Osteocyte (in vitro differentiated cells): Measurements from ENCODE around the gene WBP2. TPM values are rescaled to one million over a fixed set of nuclear protein-coding genes. Genes with fewer than 3 reads are reported as not detected.

Source experiments
- DNase-seq: peaks from one replicate; pipeline ENCODE4 v3.0.0; 2021; ENCODE audit warnings: mixed read lengths; ENCODE audit not compliant: unreplicated experiment; ENCODE audit errors: extremely low spot score
- H3K27ac Mint-ChIP-seq: one replicate; pipeline ENCODE4 v1.8.0; 2021; ENCODE audit warnings: mild to moderate bottlenecking, mixed read lengths; ENCODE audit not compliant: unreplicated experiment
- H3K27me3 Mint-ChIP-seq: one replicate; pipeline ENCODE4 v1.8.0; 2021; ENCODE audit warnings: mixed read lengths; ENCODE audit not compliant: unreplicated experiment
- H3K36me3 Mint-ChIP-seq: one replicate; pipeline ENCODE4 v1.8.0; 2021; ENCODE audit warnings: mixed read lengths; ENCODE audit not compliant: unreplicated experiment
- H3K4me1 Mint-ChIP-seq: one replicate; pipeline ENCODE4 v1.8.0; 2021; ENCODE audit warnings: mixed read lengths; ENCODE audit not compliant: unreplicated experiment
- H3K4me3 Mint-ChIP-seq: one replicate; pipeline ENCODE4 v1.8.0; 2021; ENCODE audit warnings: mild to moderate bottlenecking, moderate library complexity, mixed read lengths; ENCODE audit not compliant: unreplicated experiment
- H3K9me3 Mint-ChIP-seq: one replicate; pipeline ENCODE4 v1.8.0; 2021; ENCODE audit warnings: mixed read lengths; ENCODE audit not compliant: unreplicated experiment
- total RNA-seq: library from RNA; stranded (reverse); gene quantifications from 2 replicates; pipeline ENCODE4 v1.2.1, GENCODE V29; 2021
- TF ChIP-seq, protein P1 (sequence below): fragments of 200-600 bp; sonication (generic); IDR thresholded peaks from 2 replicates; pipeline ENCODE4 v1.5.0; 2021; ENCODE audit warnings: antibody characterized with exemption, mild to moderate bottlenecking, moderate library complexity

Gene WBP2
- total RNA-seq, 1 donor from 2014 or later = 88.2 TPM

GRCh38 chr17:75849724-75850123 lies 5.4 kb downstream of the WBP2 start:
- H3K27me3 Mint-ChIP-seq = no peaks in the 10 kb centered on the region
- TF ChIP-seq, protein P1, sequence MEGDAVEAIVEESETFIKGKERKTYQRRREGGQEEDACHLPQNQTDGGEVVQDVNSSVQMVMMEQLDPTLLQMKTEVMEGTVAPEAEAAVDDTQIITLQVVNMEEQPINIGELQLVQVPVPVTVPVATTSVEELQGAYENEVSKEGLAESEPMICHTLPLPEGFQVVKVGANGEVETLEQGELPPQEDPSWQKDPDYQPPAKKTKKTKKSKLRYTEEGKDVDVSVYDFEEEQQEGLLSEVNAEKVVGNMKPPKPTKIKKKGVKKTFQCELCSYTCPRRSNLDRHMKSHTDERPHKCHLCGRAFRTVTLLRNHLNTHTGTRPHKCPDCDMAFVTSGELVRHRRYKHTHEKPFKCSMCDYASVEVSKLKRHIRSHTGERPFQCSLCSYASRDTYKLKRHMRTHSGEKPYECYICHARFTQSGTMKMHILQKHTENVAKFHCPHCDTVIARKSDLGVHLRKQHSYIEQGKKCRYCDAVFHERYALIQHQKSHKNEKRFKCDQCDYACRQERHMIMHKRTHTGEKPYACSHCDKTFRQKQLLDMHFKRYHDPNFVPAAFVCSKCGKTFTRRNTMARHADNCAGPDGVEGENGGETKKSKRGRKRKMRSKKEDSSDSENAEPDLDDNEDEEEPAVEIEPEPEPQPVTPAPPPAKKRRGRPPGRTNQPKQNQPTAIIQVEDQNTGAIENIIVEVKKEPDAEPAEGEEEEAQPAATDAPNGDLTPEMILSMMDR = no peak
- H3K36me3 Mint-ChIP-seq = peaks cover 40% of the 10 kb centered on the region
- H3K27ac Mint-ChIP-seq = no peak overlapping the region
- no peak overlapping the region for H3K4me3 Mint-ChIP-seq
- H3K4me1 Mint-ChIP-seq = peaks cover 39% of the 10 kb centered on the region
- H3K9me3 Mint-ChIP-seq = no peaks in the 10 kb centered on the region
- DNase-seq = no peak

GRCh38 chr17:75849279-75849646 lies 5.9 kb downstream of the WBP2 start:
- no peak overlapping the region for H3K27ac Mint-ChIP-seq
- no peaks in the 10 kb centered on the region for H3K27me3 Mint-ChIP-seq
- DNase-seq = no peak
- no peak overlapping the region for H3K4me3 Mint-ChIP-seq
- H3K9me3 Mint-ChIP-seq = no peaks in the 10 kb centered on the region
- peaks cover 40% of the 10 kb centered on the region for H3K36me3 Mint-ChIP-seq
- TF ChIP-seq, protein P1 = no peak
- H3K4me1 Mint-ChIP-seq = peaks cover 35% of the 10 kb centered on the region

DNA sequence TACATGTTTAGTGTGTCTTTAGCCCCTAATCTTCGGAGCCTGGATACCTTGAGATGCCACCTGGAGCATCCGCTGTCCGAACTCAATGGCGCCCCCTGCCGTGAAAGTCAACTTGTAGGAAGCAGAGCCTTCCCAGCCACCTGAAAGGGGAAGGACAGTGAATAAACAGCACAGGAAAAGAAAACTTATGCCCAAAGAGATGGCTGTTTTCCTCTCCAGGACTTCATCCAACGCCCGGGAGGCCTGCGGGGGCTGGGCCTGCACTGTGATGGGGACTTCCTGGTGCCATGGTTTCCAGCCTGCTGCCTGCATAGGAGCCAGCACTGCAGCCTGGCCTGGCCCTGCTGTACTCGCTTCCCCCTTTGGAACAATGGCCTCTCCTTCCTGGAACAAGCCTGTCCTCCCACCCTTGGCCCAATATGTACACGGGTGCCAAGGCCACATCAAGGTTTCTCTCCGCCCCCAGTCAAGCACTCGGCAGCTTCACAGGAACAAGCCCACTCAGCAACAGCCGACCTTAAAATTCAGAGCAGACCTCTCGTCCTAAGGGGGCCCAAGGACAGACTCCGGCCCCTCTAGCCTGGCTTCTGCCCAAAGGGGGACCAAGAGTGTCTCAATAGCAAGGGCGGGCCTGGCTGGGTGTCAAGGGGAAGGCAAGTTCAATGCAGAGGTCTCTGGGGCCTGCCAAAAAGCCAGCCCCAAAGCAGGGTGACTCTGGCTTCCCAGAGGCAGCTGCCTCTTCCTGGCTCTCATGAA lies 6.4 kb downstream of the WBP2 start:
- TF ChIP-seq, protein P1 = peak; percentile 67
- Mint-ChIP-seq H3K36me3 (peaks cover 40% of the 10 kb centered on the region), H3K9me3 (no peaks in the 10 kb centered on the region), H3K4me1 (peaks cover 34% of the 10 kb centered on the region), H3K27me3 (no peaks in the 10 kb centered on the region), H3K27ac (no peak overlapping the region), H3K4me3 (no peak overlapping the region)
- DNase-seq = no peak

DNA sequence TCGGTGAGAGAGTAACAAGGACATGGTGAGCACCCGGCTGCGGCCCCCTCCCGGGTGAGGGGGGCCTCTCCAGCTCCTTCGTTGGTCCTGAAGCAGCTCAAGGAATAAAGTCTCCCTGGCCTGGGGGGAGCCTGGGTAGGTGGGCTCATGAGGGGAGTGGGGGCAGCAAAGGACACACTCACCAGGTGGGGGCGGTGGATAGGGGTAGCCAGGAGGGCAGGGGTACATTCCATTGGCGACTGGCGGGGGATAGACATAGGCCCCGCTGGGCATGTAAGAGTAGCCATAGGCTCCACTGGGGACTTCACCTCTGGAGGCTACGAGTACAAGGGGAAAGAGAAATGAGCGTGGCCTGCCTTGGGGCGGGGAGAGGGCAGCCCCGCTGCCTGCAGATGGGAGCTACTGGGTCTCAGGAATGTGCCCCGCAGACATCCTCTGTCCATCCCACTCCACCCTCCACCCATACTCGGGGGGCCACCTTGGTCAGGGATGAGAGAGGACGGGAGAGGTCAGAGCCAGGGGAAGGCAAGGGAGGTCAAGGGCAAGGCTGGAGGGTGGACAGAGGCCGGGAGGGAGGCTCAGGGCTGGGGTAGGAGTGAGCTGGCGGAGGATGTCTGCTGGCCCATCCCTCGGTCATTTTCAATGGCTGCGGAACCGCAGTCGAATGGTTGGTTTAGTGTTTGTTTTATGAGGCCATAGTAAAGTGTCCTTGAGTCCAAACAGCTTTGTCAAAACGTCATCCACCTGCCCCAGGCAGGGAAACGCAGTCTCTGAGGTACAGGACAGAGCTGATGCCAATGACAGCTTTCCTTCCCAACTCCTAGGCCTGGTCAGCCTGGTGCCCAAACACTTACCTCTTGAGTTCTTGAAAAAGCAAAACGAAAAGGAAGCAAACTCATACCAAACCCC lies 7.3 kb downstream of the WBP2 start:
- no peak overlapping the region for H3K27ac Mint-ChIP-seq
- H3K4me1 Mint-ChIP-seq = peaks cover 27% of the 10 kb centered on the region
- H3K27me3 Mint-ChIP-seq = no peaks in the 10 kb centered on the region
- TF ChIP-seq, protein P1 = no peak
- H3K36me3 Mint-ChIP-seq = peaks cover 40% of the 10 kb centered on the region
- no peaks in the 10 kb centered on the region for H3K9me3 Mint-ChIP-seq
- peak; percentile 81 for DNase-seq
- no peak overlapping the region for H3K4me3 Mint-ChIP-seq
